ENCODE measurements around the gene TMEM130. TPM values are rescaled to one million over a fixed set of nuclear protein-coding genes. Genes with fewer than 3 reads are reported as not detected.

TMEM130 gene
- total and polyA plus RNA-seq, 9 of the 15 experiments (the other 6 are each of a cell fraction or from before 2014, with no cell fraction given): 0.07 TPM; not detected in 8

DNA sequence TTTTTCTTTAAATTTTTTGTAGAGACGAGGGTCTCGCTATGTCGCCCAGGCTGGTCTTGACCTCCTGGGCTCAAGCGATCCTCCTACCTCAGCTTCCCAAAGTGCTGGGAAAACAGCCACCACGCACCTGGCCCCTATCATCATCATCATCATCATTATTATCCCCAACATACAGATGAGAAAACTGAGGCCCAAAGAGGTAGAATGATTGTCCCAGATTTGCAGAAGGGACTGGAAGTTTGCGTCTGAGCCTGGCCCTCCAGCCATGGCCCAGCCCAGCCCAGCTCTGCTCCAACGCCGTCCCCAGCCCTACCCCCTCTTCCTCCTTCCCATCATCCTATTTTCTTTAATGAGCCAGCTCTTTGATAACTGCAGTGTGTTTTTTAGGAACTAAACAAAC lies 34.9 kb downstream of the TMEM130 start (continued):
- TF ChIP-seq, protein P1, sequence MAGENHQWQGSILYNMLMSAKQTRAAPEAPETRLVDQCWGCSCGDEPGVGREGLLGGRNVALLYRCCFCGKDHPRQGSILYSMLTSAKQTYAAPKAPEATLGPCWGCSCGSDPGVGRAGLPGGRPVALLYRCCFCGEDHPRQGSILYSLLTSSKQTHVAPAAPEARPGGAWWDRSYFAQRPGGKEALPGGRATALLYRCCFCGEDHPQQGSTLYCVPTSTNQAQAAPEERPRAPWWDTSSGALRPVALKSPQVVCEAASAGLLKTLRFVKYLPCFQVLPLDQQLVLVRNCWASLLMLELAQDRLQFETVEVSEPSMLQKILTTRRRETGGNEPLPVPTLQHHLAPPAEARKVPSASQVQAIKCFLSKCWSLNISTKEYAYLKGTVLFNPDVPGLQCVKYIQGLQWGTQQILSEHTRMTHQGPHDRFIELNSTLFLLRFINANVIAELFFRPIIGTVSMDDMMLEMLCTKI (IDR thresholded peaks at IDR 0.05; ENCODE audit: partially characterized antibody): no peak
- TF ChIP-seq BCOR (IDR thresholded peaks at IDR 0.05): peak; percentile 46; the same call in 1 of the 2 replicates
- TF ChIP-seq ZNF408 (CRISPR knock-in tag; IDR thresholded peaks at IDR 0.05; ENCODE audit: low read depth): no peak
- TF ChIP-seq ZZZ3 (IDR thresholded peaks at IDR 0.05): no peak
- peak; percentile 56 for TF ChIP-seq RBM25 (IDR thresholded peaks at IDR 0.05; ENCODE audit: low read depth, low read length, severe bottlenecking)

DNA sequence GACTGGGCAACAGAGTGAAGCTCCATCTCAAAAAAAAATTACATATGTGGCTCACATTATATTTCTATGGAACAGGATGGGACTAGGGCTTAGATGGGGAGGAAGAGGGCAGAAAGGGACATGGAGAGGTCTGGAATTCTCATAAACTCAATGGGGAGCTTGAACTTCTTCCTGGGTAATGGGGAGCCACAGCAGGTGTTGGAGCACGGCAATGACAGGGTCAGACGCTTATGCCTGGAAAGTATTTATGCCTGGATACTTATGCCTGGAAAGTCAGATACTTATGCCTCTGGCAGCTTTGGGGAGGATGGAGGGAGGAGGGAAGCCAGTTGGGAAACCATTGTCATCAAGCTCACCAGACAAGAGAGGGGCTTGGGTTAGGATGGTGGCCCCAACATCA lies 36.8 kb downstream of the TMEM130 start:
- ChIA-PET CTCF (ENCODE audit: low intra/inter-chr PET ratio) (no interaction called here), POLR2A (interaction anchor here (0.6 kb wide), 2 partner anchors 79 to 102 kb away, joined by 3 read pairs; no protein-coding TSS in a partner anchor)
- H3K27me3 ChIP-seq (ENCODE audit: control insufficient read depth in 2 of 2, insufficient read depth in 2 of 2, low read length in 2 of 2): peaks cover 3 to 50% of the 10 kb centered on the region in 2 experiments; a peak in 4 of 5 replicates
- H3K4me2 ChIP-seq (ENCODE audit: insufficient read depth, low read length): no peak overlapping the region
- TF ChIP-seq ZBTB7A (IDR thresholded peaks at IDR 0.05; ENCODE audit: borderline replicate concordance, control insufficient read depth, low read depth, low read length) (no peak), ZFP36 (IDR thresholded peaks at IDR 0.05; ENCODE audit: low read depth, low read length, partially characterized antibody) (peak; percentile 64), RBM25 (IDR thresholded peaks at IDR 0.05; ENCODE audit: low read depth, low read length, severe bottlenecking) (peak; percentile 51)
- no peak overlapping the region for H3K4me3 ChIP-seq
- FAIRE-seq (no peak), DNase-seq (ENCODE audit: extremely low read depth in 1 of 4, low spot score in 3 of 4) (no peak), ATAC-seq (no peak)
- H3K27ac ChIP-seq (ENCODE audit: extremely low read depth, low read depth, low read length): no peak overlapping the region
- H3K9me3 ChIP-seq (replicated peaks; ENCODE audit: control insufficient read depth, insufficient read depth, low read depth, low read length): no peaks in the 10 kb centered on the region
- no TSS peak for BruUV-seq (replicated peaks)
- no peak overlapping the region for H3K9ac ChIP-seq (ENCODE audit: insufficient read depth in 1 of 2, low read depth in 2 of 2, low read length in 2 of 2)
- intact Hi-C loops (cut with micrococcal nuclease) (no loop called here), in situ Hi-C loops (cut with MboI) (no loop called here)
- H4K20me1 ChIP-seq (replicated peaks; ENCODE audit: control insufficient read depth, insufficient read depth, low read length): 0 out of 2 replicates have a peak, but pooled peaks cover 4% of the 10 kb centered on the region
- no peaks in the 10 kb centered on the region for H3K79me2 ChIP-seq (ENCODE audit: control insufficient read depth, insufficient read depth, low read length)
- H3K4me1 ChIP-seq (replicated peaks in 1 of 2; ENCODE audit: control insufficient read depth in 2 of 2, insufficient read depth in 2 of 2, low read length in 2 of 2): no peaks in the 10 kb centered on the region
- no peaks in the 10 kb centered on the region for H3K9me1 ChIP-seq (ENCODE audit: control insufficient read depth, insufficient read depth, low read length)
- H3K36me3 ChIP-seq (ENCODE audit: control insufficient read depth, insufficient read depth, low read length): no peaks in the 10 kb centered on the region
- WGBS (ENCODE audit: insufficient coverage, low coverage, missing lambda C conversion rate): 0% methylated on average over 2 of the region's 2 CpGs
- no peak overlapping the region for H2AFZ ChIP-seq (ENCODE audit: low read depth, low read length)

Measured in K562 (cell line).